PFSK-1 (cell line): Measurements from ENCODE around the gene RTF1.

ENCODE experiments used
- FOXP2 ChIP-seq: optimal IDR thresholded peaks from 2 replicates; pipeline ENCODE3; 2011; ENCODE audit warnings: borderline replicate concordance, control low read depth, inconsistent platforms; ENCODE audit not compliant: insufficient read depth; ENCODE audit errors: extremely low read length, extremely low read depth
- POLR2AphosphoS5 ChIP-seq: IDR thresholded peaks from 2 replicates; pipeline ENCODE4 v1.6.1; 2012; ENCODE audit warnings: low read depth, mild to moderate bottlenecking, control low read depth, low read length, moderate library complexity
- SIN3A ChIP-seq: IDR thresholded peaks from 2 replicates; pipeline ENCODE4 v1.6.1; 2012; ENCODE audit warnings: mild to moderate bottlenecking, low read length, moderate library complexity, borderline replicate concordance; ENCODE audit not compliant: insufficient read depth
- TAF1 ChIP-seq: IDR thresholded peaks from 2 replicates; pipeline ENCODE4 v1.6.1; 2012; ENCODE audit warnings: low read length, control low read depth, borderline replicate concordance; ENCODE audit not compliant: insufficient read depth
- TF ChIP-seq, protein P1 (sequence below), 2 experiments: IDR thresholded peaks; 2 replicates each; pipeline versions ENCODE4 v1.6.1 to v1.8.0; 2011 to 2012; ENCODE audit warnings: low read depth in 2 of 2, low read length in 2 of 2, control low read depth in 1 of 2, inconsistent platforms in 1 of 2, mild to moderate bottlenecking in 1 of 2, moderate library complexity in 1 of 2; ENCODE audit not compliant: insufficient read depth in 1 of 2

Gene RTF1

DNA sequence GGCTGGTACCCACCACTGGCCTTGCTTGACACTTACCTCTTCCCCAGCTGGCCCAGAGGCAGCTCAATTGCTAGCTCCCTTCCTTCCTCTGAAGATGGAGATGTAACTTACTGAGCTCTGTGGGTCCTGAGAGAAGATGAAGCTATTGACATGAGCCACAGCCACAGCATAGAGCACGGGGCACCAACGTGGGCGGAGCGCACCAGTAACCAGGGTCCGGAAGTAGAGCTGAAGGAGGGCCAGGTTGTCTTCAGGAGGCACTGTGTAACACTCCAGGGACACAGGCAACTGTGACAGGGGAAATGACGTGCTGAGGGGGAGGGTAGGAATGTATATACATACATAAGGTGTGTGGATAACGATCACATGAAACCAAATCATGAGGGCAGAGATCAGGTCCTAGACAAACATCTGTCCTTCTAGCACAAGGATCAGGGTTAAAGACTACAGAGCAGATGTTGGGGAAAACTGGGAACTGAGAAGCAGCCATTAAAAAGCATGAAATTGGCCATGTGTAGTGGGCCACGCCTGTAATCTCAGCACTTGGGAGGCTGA lies 101.1 kb downstream of the RTF1 start:
- no peak for TF ChIP-seq SIN3A
- TF ChIP-seq, protein P1, sequence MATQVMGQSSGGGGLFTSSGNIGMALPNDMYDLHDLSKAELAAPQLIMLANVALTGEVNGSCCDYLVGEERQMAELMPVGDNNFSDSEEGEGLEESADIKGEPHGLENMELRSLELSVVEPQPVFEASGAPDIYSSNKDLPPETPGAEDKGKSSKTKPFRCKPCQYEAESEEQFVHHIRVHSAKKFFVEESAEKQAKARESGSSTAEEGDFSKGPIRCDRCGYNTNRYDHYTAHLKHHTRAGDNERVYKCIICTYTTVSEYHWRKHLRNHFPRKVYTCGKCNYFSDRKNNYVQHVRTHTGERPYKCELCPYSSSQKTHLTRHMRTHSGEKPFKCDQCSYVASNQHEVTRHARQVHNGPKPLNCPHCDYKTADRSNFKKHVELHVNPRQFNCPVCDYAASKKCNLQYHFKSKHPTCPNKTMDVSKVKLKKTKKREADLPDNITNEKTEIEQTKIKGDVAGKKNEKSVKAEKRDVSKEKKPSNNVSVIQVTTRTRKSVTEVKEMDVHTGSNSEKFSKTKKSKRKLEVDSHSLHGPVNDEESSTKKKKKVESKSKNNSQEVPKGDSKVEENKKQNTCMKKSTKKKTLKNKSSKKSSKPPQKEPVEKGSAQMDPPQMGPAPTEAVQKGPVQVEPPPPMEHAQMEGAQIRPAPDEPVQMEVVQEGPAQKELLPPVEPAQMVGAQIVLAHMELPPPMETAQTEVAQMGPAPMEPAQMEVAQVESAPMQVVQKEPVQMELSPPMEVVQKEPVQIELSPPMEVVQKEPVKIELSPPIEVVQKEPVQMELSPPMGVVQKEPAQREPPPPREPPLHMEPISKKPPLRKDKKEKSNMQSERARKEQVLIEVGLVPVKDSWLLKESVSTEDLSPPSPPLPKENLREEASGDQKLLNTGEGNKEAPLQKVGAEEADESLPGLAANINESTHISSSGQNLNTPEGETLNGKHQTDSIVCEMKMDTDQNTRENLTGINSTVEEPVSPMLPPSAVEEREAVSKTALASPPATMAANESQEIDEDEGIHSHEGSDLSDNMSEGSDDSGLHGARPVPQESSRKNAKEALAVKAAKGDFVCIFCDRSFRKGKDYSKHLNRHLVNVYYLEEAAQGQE (IDR thresholded peaks at IDR 0.05; ENCODE audit: insufficient read depth in 1 of 2, low read depth in 2 of 2, low read length in 2 of 2): no peak
- TF ChIP-seq TAF1: no peak
- no peak for TF ChIP-seq FOXP2
- no peak for TF ChIP-seq POLR2AphosphoS5

DNA sequence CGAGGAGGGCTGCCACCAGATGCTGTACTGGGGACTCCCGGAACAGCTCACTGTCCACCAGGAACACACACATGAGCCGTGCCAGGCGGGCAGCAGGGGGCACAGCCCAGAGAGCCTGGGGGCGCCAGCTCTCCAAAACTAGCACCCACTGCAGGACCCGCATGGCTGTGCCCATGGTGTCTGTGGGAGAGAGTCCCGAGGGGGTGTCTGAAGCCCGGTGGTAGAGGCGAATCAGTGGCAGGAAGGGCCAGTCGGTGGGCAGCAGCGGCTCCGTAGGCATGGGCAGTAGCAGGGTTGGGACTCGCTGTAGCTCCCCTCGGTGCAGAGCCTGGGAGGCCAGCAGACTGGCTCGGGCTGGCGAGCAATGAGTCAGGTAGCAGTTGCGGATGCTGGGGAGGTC lies 103.7 kb downstream of the RTF1 start:
- TF ChIP-seq SIN3A (no peak), POLR2AphosphoS5 (no peak), TAF1 (no peak), FOXP2 (no peak)
- TF ChIP-seq, protein P1 (IDR thresholded peaks at IDR 0.05; ENCODE audit: insufficient read depth in 1 of 2, low read depth in 2 of 2, low read length in 2 of 2): no peak

DNA sequence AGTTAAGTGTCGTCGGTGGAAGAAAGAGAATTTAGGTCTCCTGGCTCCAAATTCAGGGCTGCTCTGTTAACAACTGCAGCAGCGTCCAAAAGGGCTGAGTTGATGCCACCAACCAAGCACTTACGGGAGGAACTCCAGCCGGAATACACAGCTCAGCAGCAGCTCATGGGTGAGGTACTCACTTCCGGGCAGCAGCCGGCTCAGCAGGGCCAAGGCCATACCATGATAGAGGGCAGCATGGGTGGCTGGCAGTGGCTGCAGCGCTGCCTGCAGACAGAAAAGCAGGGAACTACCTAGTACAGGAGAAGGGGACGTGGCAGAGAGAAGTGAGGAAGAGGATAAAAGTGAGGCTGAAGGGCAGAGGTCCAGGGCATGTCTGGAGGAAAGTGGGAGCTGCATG lies 104.7 kb downstream of the RTF1 start:
- TF ChIP-seq, protein P1 (IDR thresholded peaks at IDR 0.05; ENCODE audit: insufficient read depth in 1 of 2, low read depth in 2 of 2, low read length in 2 of 2): no peak
- TF ChIP-seq POLR2AphosphoS5: no peak
- no peak for TF ChIP-seq FOXP2
- TF ChIP-seq TAF1: no peak
- no peak for TF ChIP-seq SIN3A

DNA sequence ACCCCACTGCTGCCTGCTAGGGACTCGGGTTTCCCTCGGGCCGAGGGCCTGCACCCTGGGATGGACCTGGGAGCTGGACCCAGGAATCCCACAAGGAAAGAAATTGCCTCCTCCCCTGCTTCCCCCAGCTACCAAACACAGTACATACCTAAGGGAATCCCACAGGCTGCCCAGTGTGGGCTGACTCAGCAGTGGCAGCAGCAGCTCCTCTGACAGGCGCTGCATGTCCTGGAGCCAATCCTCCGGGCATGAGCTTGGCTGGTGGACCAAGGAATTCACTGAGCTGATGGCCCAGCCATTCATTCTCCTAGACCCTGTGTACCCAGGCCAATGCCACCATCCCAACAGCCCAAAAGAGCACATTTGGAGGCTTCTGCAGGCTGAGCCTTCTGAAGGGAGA lies 106.2 kb downstream of the RTF1 start:
- TF ChIP-seq, protein P1 (IDR thresholded peaks at IDR 0.05; ENCODE audit: insufficient read depth in 1 of 2, low read depth in 2 of 2, low read length in 2 of 2): no peak
- no peak for TF ChIP-seq SIN3A
- no peak for TF ChIP-seq POLR2AphosphoS5
- no peak for TF ChIP-seq FOXP2

DNA sequence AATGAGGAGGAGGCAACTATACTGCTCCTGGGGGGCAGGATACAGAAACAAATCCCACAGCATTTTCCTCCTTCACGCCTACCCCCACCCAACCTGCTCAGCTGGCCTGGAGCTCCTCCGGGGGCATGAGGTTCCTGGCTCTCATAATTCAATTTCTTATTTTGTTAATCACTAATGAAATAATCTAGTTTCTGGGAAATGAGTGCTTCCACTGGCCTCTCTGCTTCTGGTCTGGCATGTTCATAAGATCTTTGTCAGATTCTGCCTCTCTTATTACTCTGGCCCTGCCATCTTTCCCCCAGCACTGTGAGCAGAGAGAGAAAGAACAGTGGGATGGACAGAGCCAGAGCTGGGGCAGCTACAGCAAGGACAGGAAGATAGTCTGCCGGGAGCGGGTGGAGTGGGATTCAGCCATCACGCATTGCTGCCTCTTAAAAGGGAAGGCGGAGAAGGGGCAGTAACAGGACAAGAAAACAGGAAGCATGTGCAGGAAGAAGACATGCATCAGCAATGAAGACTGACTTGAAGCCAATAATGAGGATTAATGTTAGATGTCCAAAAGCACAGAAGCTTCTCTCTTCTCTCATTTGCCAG lies 113.6 kb downstream of the RTF1 start:
- no peak for TF ChIP-seq POLR2AphosphoS5
- TF ChIP-seq FOXP2: peak; percentile 31
- TF ChIP-seq SIN3A: no peak
- TF ChIP-seq TAF1: no peak
